Gastroesophageal sphincter (tissue), 3 donors: Measurements from ENCODE around the gene RBM15B.

Source experiments
- EP300 ChIP-seq: sonication (generic); formaldehyde crosslinking; IDR thresholded peaks from one replicate; pipeline ENCODE4 v1.6.1; 2017; ENCODE audit warnings: antibody characterized with exemption, mild to moderate bottlenecking
- TF ChIP-seq, protein P1 (sequence below), 4 experiments: fragments of 200-600 bp in 2 of 4; fragments of 450-650 bp in 2 of 4; sonication (generic) in 1 of 4; IDR thresholded peaks; one replicate each; pipeline ENCODE4 v1.5.1; 2017 to 2019; ENCODE audit warnings: antibody characterized with exemption in 4 of 4, mild to moderate bottlenecking in 2 of 4, moderate library complexity in 2 of 4

DNA sequence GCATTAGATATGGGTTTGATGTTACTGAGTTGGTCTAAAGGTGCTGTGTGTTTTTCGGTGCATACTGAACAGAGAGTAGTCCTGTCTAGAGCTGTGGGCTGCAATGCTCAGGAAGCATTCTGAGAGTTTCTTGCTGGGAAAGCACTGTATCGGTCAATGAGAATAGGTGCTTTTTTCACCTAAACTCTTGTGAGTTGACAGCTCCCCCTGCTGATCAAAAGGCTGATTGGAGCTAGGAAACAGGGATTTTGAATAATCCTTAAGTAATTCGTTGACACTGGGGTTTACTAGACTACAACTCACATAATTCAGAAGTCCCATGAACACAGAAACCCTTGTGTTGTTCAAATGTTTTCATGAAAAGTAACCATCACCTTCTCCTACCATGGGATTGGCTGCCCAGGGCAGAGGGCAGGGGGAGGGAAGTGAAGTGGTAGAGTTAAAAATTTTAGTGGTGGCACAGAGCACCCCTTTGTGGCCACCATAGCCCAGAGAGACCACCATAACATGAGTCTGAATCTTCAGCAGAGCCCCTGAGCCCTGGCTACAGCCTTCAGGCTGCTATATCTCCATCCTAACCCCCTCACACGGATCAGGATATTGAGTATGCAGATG, 19.0 kb upstream of the RBM15B start:
- TF ChIP-seq, protein P1, sequence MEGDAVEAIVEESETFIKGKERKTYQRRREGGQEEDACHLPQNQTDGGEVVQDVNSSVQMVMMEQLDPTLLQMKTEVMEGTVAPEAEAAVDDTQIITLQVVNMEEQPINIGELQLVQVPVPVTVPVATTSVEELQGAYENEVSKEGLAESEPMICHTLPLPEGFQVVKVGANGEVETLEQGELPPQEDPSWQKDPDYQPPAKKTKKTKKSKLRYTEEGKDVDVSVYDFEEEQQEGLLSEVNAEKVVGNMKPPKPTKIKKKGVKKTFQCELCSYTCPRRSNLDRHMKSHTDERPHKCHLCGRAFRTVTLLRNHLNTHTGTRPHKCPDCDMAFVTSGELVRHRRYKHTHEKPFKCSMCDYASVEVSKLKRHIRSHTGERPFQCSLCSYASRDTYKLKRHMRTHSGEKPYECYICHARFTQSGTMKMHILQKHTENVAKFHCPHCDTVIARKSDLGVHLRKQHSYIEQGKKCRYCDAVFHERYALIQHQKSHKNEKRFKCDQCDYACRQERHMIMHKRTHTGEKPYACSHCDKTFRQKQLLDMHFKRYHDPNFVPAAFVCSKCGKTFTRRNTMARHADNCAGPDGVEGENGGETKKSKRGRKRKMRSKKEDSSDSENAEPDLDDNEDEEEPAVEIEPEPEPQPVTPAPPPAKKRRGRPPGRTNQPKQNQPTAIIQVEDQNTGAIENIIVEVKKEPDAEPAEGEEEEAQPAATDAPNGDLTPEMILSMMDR (IDR thresholded peaks at IDR 0.05), result peak in 3 of 4 experiments; percentile 46 to 68 (median 52)
- no peak for TF ChIP-seq EP300
